Daoy (cell line): Measurements from ENCODE around the gene CEP78. TPM values are rescaled to one million over a fixed set of nuclear protein-coding genes. Genes with fewer than 3 reads are reported as not detected.

Experiments used
- DNase-seq: peaks from one replicate; pipeline ENCODE4 v3.0.0-alpha.2; 2015; ENCODE audit warnings: low read depth
- total RNA-seq: library from RNA; depleted of rRNA; stranded (reverse); fragments of >200 nt; shearing (Covaris generic); gene quantifications from 2 replicates; pipeline ENCODE4 v1.2.3, GENCODE V29; 2014

The CEP78 gene
- total RNA-seq, 1 experiment from 2014 or later: 47.8 TPM

DNA sequence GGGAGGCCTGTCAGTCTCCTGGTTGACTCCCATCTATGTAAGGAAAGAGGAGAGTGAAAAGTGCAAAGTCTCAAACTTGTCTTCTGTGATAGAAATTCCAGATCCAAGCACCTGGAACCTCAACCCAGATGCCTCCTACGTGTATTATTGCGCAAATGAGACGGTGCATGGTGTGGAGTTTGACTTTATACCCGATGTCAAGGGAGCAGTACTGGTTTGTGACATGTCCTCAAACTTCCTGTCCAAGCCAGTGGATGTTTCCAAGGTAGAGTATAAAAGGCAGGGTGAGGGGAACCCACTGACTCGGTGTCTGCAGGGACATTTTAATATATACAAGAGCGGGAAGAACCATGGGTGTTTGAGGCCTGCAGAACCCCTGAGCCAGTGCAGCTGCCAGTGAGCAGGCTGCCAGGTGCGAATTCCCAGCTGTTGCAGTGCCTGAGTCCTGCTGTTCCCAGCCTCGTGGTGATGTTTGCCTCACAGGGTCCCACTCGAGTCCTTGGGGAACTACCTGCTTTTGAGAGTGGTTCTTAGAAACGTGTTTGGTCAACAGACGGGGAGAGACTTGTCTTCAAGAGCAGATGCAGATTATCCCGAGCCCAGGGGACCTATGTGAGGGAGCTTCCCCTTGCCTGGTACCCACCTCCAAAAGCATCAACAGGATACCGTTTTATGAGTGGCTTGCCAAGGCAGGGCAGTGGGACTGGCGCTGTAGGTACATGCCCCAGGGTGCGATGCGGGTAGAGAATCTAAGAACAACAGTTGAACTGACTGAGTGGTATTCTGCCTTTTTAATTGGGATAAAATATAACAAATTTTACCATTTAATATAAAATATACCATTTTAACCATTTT lies 70.6 kb downstream of the CEP78 start:
- no peak for DNase-seq

DNA sequence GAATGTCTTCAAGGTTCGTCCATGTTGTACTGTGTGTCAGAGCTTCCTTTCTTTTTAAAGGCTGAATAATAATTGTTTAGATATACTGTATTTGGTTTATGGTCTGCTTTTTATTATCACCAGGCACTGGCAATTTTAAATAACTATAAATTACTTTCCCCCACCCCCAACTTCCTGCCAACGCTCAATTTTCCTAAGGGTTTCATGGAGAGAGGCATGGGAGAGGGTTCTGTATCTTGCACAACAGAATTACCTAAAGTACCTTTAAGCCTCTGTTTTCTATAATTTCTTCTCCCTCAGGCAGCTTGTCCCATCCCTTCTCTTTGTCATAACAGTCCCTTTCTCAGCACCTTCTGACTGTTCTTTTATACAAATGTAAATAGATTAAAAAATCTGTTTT lies 71.5 kb downstream of the CEP78 start:
- DNase-seq: no peak

DNA sequence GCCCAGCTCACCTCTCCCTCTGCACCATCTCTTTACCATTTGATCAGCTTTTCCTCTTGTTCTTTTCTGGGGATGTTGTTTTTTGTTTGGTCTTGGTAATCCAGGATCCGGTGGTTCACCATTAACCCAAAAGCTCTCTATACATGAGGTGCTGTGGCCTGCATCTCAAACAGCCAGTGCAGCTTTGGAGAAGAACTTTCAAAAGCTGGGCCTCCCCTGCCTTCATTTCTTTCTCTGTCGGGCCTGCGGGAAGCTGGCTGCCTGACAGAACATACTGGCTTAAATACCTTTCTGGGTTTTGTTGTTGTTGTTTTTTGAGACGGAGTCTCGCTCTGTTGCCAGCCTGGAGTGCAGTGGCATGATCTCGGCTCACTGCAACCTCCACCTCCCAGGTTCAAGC lies 73.2 kb downstream of the CEP78 start:
- DNase-seq: no peak

- DNase-seq: no peak
These were observed 75.2 kb downstream of the CEP78 start for GRCh38 chr9:78311075-78311474.

- no peak for DNase-seq
These were observed 76.1 kb downstream of the CEP78 start for GRCh38 chr9:78311886-78312524.

GRCh38 chr9:78314550-78314949 lies 78.7 kb downstream of the CEP78 start:
- DNase-seq: no peak

- DNase-seq: no peak
These were observed 79.3 kb downstream of the CEP78 start for GRCh38 chr9:78314953-78315870.

DNA sequence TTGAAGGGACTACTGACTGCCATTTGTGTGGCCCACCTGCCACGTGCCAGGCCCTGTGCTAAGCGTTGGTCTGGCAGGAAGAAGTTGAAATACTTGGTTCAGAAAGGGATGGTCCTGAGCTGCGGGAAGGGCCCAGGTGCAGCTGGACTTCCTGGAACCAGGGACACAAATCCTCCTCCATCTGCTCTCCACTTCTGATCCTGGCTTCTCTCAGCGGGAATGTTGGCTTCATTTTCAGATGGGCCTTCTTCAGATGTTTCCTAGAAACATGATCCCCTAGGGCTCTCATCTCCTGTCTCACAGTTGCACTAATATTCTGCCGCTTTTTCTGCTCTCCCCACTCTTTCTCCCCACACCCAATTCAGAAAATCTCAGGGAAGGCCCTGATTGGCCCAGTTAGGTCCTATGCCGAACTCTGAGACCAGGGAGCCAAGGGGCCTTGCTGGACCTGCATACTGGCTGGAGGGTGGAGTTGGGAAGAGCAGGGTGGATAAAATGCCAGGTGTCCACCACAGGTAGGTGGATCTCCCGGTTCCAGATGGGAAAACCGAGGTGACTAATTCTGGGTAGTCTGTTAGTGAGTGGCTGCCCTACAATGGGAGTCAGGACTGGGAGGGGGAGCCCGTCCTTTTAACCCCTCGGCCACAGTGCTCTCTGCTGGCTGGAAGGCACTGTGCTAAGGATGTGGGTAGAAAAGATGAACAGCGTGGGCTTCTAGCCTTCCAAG lies 80.5 kb downstream of the CEP78 start:
- DNase-seq: no peak

DNA sequence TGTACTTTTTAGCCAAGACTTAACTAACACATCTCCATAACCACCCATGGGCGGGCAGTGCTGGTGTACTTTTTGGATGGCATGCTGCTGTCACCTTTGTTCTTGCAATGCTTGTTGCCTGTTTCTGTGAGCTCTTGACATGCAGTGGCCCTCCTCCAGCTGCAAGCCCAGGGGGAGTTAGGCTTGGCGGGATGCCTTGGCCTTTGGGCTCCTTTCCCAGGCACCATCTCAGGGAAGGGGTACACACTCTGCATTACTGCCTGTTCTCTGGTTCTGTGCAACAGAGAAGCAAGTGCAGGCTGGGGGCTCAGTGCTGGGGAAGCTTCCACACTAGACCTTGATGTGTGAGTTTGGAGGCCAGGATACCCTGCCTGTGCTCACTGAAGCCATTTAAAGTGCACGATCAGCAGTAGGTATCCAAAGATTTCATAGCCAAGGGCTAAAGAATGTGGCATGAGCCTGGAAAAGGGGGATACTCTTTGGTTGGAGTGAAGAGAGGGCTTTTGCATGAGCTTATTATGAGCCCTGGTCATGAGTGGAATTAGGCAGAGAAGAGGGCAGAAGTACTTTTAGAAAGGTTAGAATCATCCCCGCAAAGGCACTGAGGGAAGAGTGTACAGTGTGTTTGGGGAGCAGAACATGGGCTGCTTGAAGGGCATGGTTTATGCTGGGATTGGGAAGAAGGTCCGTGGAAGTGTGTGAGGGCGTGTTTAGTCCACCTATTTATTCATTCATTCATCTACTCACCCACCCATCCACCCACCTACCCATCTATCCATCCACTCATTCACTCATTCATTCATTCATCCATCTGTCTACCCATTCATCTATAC lies 83.5 kb downstream of the CEP78 start:
- DNase-seq: no peak

DNA sequence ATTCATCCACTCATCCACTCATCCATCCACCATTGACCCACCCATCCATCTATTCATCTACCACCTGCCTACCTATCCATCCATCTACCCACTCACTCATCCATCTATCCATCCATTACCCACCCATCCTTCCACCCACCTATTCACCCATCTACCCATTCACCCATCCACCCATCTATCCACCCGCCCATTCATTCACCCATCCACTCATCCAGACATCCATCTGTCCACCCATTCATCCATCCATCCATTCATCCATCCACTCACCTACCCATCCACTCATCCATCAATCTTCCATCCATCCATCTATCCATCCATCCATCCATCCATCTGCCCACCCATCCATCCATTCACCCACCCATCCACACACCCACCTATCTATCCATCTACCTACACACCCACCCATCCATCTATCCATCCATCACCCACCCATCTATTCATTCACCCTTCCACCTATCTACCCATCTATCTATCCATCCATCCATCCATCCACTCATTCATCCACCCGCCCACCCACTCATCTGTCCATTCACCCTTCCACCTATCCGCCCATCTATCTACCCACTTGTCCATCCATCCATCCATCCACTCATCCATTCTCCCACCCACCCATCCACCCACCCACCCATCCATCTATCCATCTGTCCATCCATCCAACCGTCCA lies 84.3 kb downstream of the CEP78 start:
- no peak for DNase-seq

DNA sequence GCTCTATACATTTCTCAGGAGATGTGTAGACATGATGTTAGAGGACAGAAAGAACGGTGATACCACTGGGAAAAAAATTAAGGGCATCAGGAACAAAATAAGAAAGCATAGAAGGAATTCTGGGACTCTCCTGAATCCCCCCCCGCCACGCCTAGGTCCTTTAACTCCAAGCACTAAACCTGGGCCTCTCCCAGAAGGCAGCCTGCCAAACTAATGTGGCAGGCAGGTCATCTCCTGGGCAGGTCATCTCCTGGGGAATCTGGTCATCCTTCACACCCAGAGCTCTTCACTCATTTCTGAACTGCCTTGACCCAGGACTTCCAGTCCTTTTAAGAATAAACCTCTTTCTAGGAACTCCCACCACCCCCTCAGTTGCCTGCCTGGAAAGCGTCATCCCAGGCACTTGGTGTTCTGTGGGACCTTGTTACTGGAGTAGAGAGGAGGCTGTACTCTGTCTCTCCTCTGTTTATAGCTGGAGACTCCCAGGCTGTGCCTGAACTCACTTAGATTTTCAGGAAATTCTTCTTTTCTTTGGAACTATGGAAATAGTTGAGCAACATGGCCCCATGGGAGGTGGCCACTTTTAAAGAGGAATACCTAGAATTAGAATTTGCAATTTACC lies 85.1 kb downstream of the CEP78 start:
- no peak for DNase-seq

- DNase-seq: no peak
These were observed 85.6 kb downstream of the CEP78 start for GRCh38 chr9:78321505-78321904.

DNA sequence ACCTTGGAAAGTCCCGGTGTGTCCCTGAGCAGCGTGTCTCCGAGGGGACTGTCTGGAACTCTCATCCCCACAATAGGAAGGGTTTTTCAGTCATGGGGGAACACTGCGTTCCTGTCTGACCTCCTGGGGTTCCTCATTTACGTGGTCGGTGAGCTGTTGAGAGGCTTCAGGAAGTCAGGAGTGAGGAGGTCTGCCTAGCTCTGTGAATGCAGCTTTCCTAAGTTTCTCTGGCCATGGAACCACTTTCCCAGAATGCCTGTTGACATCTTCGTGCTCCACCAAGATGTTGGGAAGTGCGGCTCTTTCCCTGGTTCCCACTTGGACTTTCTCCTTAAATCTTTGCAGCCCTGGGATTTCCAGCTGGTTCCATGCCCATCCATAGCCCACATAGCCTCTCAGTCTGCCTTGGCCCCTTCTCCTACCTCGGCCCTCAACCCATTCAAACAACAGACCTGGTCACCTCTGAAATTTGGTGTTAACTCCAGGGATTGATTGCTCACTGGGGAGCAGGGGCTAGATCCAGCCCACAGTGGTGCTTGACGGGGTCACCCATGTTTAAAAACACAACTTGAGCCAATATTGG lies 88.3 kb downstream of the CEP78 start:
- DNase-seq: no peak

DNA sequence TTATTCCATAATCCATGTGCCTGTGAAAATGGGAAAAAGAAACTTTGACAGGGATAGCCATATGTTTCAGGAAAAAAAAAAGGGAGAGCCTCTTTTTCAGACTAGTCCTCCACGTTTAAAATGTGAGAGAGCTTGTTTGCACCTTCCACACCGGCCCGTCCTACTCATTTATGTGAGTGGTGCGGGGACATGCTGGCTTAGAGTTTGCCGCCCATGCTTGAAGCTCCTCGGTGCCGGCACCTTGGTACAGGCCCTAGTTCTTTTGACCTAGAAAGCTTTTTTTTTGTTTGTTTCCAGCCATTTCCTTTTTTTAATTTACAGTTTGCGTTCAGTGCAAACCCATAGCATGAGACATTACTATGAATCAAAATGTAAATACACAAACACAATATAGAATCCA lies 88.8 kb downstream of the CEP78 start:
- no peak for DNase-seq

GRCh38 chr9:78325343-78325742 lies 89.5 kb downstream of the CEP78 start:
- no peak for DNase-seq

GRCh38 chr9:78325846-78326360 lies 90.0 kb downstream of the CEP78 start:
- no peak for DNase-seq

GRCh38 chr9:78326564-78326963 lies 90.7 kb downstream of the CEP78 start:
- no peak for DNase-seq
